Mononuclear cell (primary cell): Measurements from ENCODE around the gene IGFBP2. TPM values are rescaled to one million over a fixed set of nuclear protein-coding genes. Genes with fewer than 3 reads are reported as not detected.

ENCODE experiments used
- H3K27me3 ChIP-seq: 2 replicates; pipeline ENCODE4 v1.6.0; 2011; ENCODE audit warnings: low read length, control low read depth; ENCODE audit not compliant: insufficient read depth
- H3K4me1 ChIP-seq: 2 replicates; pipeline ENCODE4 v1.5.1; 2011; ENCODE audit warnings: mild to moderate bottlenecking, low read length, control low read depth; ENCODE audit not compliant: insufficient read depth
- H3K4me3 ChIP-seq: 2 replicates; pipeline ENCODE4 v1.5.1; 2011; ENCODE audit warnings: mild to moderate bottlenecking, low read length, moderate library complexity
- H3K9me3 ChIP-seq: 2 replicates; pipeline ENCODE4 v1.5.1; 2011; ENCODE audit warnings: low read depth, mild to moderate bottlenecking, control low read depth, low read length
- total RNA-seq: library from RNA; depleted of rRNA; stranded (reverse); fragments of >200 nt; gene quantifications from one replicate; pipeline ENCODE4 v1.2.3, GENCODE V29; 2012

The IGFBP2 gene
- total RNA-seq, 1 donor: 0.52 TPM

- Histone ChIP-seq H3K27me3 (no peaks in the 10 kb centered on the region), H3K4me3 (no peak overlapping the region), H3K4me1 (no peaks in the 10 kb centered on the region), H3K9me3 (no peaks in the 10 kb centered on the region)
These were observed 40.4 kb downstream of the IGFBP2 start for GRCh38 chr2:216673609-216674008.

- Histone ChIP-seq H3K27me3 (no peaks in the 10 kb centered on the region), H3K4me1 (no peaks in the 10 kb centered on the region), H3K9me3 (no peaks in the 10 kb centered on the region), H3K4me3 (no peak overlapping the region)
These were observed 41.2 kb downstream of the IGFBP2 start for GRCh38 chr2:216674376-216674775.

- H3K9me3 ChIP-seq: no peaks in the 10 kb centered on the region
- no peaks in the 10 kb centered on the region for H3K27me3 ChIP-seq
- no peak overlapping the region for H3K4me3 ChIP-seq
- H3K4me1 ChIP-seq: no peaks in the 10 kb centered on the region
These were observed 43.4 kb downstream of the IGFBP2 start for GRCh38 chr2:216676630-216677029.

GRCh38 chr2:216677439-216678097 lies 44.3 kb downstream of the IGFBP2 start:
- H3K9me3 ChIP-seq: no peaks in the 10 kb centered on the region
- H3K4me1 ChIP-seq: no peaks in the 10 kb centered on the region
- no peaks in the 10 kb centered on the region for H3K27me3 ChIP-seq
- H3K4me3 ChIP-seq: no peak overlapping the region

- Histone ChIP-seq H3K9me3 (no peaks in the 10 kb centered on the region), H3K4me3 (no peak overlapping the region), H3K27me3 (no peaks in the 10 kb centered on the region), H3K4me1 (no peaks in the 10 kb centered on the region)
These were observed 44.9 kb downstream of the IGFBP2 start for GRCh38 chr2:216678098-216678465.

GRCh38 chr2:216678813-216679657 lies 45.8 kb downstream of the IGFBP2 start:
- Histone ChIP-seq H3K27me3 (no peaks in the 10 kb centered on the region), H3K9me3 (no peaks in the 10 kb centered on the region), H3K4me1 (no peaks in the 10 kb centered on the region), H3K4me3 (no peak overlapping the region)

- Histone ChIP-seq H3K9me3 (no peaks in the 10 kb centered on the region), H3K27me3 (no peaks in the 10 kb centered on the region), H3K4me1 (no peaks in the 10 kb centered on the region), H3K4me3 (no peak overlapping the region)
These were observed 46.4 kb downstream of the IGFBP2 start for GRCh38 chr2:216679658-216680024.

GRCh38 chr2:216680951-216681629 lies 47.9 kb downstream of the IGFBP2 start:
- H3K9me3 ChIP-seq: no peaks in the 10 kb centered on the region
- no peaks in the 10 kb centered on the region for H3K27me3 ChIP-seq
- H3K4me3 ChIP-seq: no peak overlapping the region
- no peaks in the 10 kb centered on the region for H3K4me1 ChIP-seq

GRCh38 chr2:216681683-216682082 lies 48.5 kb downstream of the IGFBP2 start:
- Histone ChIP-seq H3K4me1 (no peaks in the 10 kb centered on the region), H3K9me3 (no peaks in the 10 kb centered on the region), H3K4me3 (no peak overlapping the region)

GRCh38 chr2:216683846-216684245 lies 50.6 kb downstream of the IGFBP2 start:
- no peak overlapping the region for H3K4me3 ChIP-seq
- peaks cover 5% of the 10 kb centered on the region for H3K27me3 ChIP-seq
- H3K4me1 ChIP-seq: no peaks in the 10 kb centered on the region
- no peaks in the 10 kb centered on the region for H3K9me3 ChIP-seq

More at GRCh38 chr2:216681683-216682082, 48.5 kb downstream of the IGFBP2 start:
- no peaks in the 10 kb centered on the region for H3K27me3 ChIP-seq

GRCh38 chr2:216685327-216685875 lies 52.2 kb downstream of the IGFBP2 start:
- peaks cover 19% of the 10 kb centered on the region for H3K27me3 ChIP-seq
- H3K4me3 ChIP-seq: no peak overlapping the region
- no peaks in the 10 kb centered on the region for H3K9me3 ChIP-seq
- H3K4me1 ChIP-seq: no peaks in the 10 kb centered on the region

GRCh38 chr2:216687111-216687510 lies 53.9 kb downstream of the IGFBP2 start:
- Histone ChIP-seq H3K27me3 (peaks cover 32% of the 10 kb centered on the region), H3K9me3 (no peaks in the 10 kb centered on the region), H3K4me3 (no peak overlapping the region), H3K4me1 (peaks cover 3% of the 10 kb centered on the region)

- Histone ChIP-seq H3K4me3 (no peak overlapping the region), H3K27me3 (peaks cover 38% of the 10 kb centered on the region), H3K4me1 (peaks cover 9% of the 10 kb centered on the region), H3K9me3 (no peaks in the 10 kb centered on the region)
These were observed 54.4 kb downstream of the IGFBP2 start for GRCh38 chr2:216687646-216688045.

- Histone ChIP-seq H3K27me3 (peaks cover 47% of the 10 kb centered on the region), H3K4me3 (no peak overlapping the region), H3K9me3 (no peaks in the 10 kb centered on the region), H3K4me1 (peaks cover 17% of the 10 kb centered on the region)
These were observed 55.6 kb downstream of the IGFBP2 start for GRCh38 chr2:216688731-216689340.

- Histone ChIP-seq H3K4me1 (peaks cover 22% of the 10 kb centered on the region), H3K9me3 (no peaks in the 10 kb centered on the region), H3K27me3 (peaks cover 52% of the 10 kb centered on the region), H3K4me3 (no peak overlapping the region)
These were observed 56.2 kb downstream of the IGFBP2 start for GRCh38 chr2:216689397-216689796.
